Chondrocyte (in vitro differentiated cells): ENCODE data around the gene DNAJB5. TPM values are rescaled to one million over a fixed set of nuclear protein-coding genes. Genes with fewer than 3 reads are reported as not detected.

Source experiments
- DNase-seq: peaks from one replicate; pipeline ENCODE4 v3.0.0; 2021; ENCODE audit warnings: mixed read lengths, low spot score
- H3K27ac Mint-ChIP-seq: one replicate; pipeline ENCODE4 v1.8.0; 2021; ENCODE audit warnings: mild to moderate bottlenecking, moderate library complexity, mixed read lengths; ENCODE audit not compliant: unreplicated experiment
- H3K27me3 Mint-ChIP-seq: 2 replicates; pipeline ENCODE4 v1.8.0; 2021; ENCODE audit warnings: low read depth, mixed read lengths
- H3K36me3 Mint-ChIP-seq: 2 replicates; pipeline ENCODE4 v1.8.0; 2021; ENCODE audit warnings: low read depth, mixed read lengths
- H3K4me1 Mint-ChIP-seq: 2 replicates; pipeline ENCODE4 v1.8.0; 2021; ENCODE audit warnings: low read depth, mild to moderate bottlenecking, mixed read lengths
- H3K4me3 Mint-ChIP-seq: one replicate; pipeline ENCODE4 v1.8.0; 2021; ENCODE audit warnings: mild to moderate bottlenecking, moderate library complexity, mixed read lengths; ENCODE audit not compliant: unreplicated experiment
- H3K9me3 Mint-ChIP-seq: 2 replicates; pipeline ENCODE4 v1.8.0; 2021; ENCODE audit warnings: low read depth, mixed read lengths
- CTCF ChIP-seq: fragments of 200-600 bp; sonication (generic); IDR thresholded peaks from 2 replicates; pipeline ENCODE4 v1.5.0; 2021; ENCODE audit warnings: antibody characterized with exemption, mild to moderate bottlenecking, moderate library complexity
- total RNA-seq: library from RNA; stranded (reverse); gene quantifications from 3 replicates; pipeline ENCODE4 v1.2.1, GENCODE V29; 2021

Gene DNAJB5
- total RNA-seq, 1 donor from 2014 or later: 15.2 TPM

GRCh38 chr9:34957492-34958410 lies 31.8 kb upstream of the DNAJB5 start, which contains the start of gene PHF24:
TSS of gene PHF24 (plus strand) at chr9:34958285. CDS start at chr9:34971299, 13,014 bp downstream.
- no peaks in the 10 kb centered on the region for H3K4me1 Mint-ChIP-seq
- H3K9me3 Mint-ChIP-seq: no peaks in the 10 kb centered on the region
- peaks cover 65% of the 10 kb centered on the region for H3K27me3 Mint-ChIP-seq
- TF ChIP-seq CTCF: peak; percentile 44
- H3K27ac Mint-ChIP-seq: no peak within 1 kb of the TSS
- H3K4me3 Mint-ChIP-seq: peak within 1 kb of the TSS; percentile 51
- no peaks in the 10 kb centered on the region for H3K36me3 Mint-ChIP-seq
- no peak for DNase-seq

GRCh38 chr9:34958411-34958982 lies 31.0 kb upstream of the DNAJB5 start:
- no peak for DNase-seq
- H3K36me3 Mint-ChIP-seq: no peaks in the 10 kb centered on the region
- H3K9me3 Mint-ChIP-seq: no peaks in the 10 kb centered on the region
- H3K4me1 Mint-ChIP-seq: no peaks in the 10 kb centered on the region
- H3K27me3 Mint-ChIP-seq: peaks cover 67% of the 10 kb centered on the region
- peak overlapping the region; percentile 48 for H3K4me3 Mint-ChIP-seq
- no peak for TF ChIP-seq CTCF
- H3K27ac Mint-ChIP-seq: no peak overlapping the region

GRCh38 chr9:34959461-34959860 lies 30.1 kb upstream of the DNAJB5 start:
- Mint-ChIP-seq H3K4me1 (no peaks in the 10 kb centered on the region), H3K27me3 (peaks cover 71% of the 10 kb centered on the region), H3K9me3 (no peaks in the 10 kb centered on the region), H3K4me3 (no peak overlapping the region), H3K36me3 (no peaks in the 10 kb centered on the region), H3K27ac (no peak overlapping the region)
- TF ChIP-seq CTCF: no peak
- no peak for DNase-seq

- no peak overlapping the region for H3K4me3 Mint-ChIP-seq
- no peaks in the 10 kb centered on the region for H3K9me3 Mint-ChIP-seq
- H3K27ac Mint-ChIP-seq: no peak overlapping the region
- no peaks in the 10 kb centered on the region for H3K4me1 Mint-ChIP-seq
- no peaks in the 10 kb centered on the region for H3K36me3 Mint-ChIP-seq
- no peak for DNase-seq
- H3K27me3 Mint-ChIP-seq: peaks cover 72% of the 10 kb centered on the region
- no peak for TF ChIP-seq CTCF
These were observed 27.7 kb upstream of the DNAJB5 start for GRCh38 chr9:34961574-34962490.

- Mint-ChIP-seq H3K36me3 (no peaks in the 10 kb centered on the region), H3K4me3 (no peak overlapping the region)
- no peak for TF ChIP-seq CTCF
These were observed 27.0 kb upstream of the DNAJB5 start for GRCh38 chr9:34962546-34962945.

More at GRCh38 chr9:34962546-34962945, 27.0 kb upstream of the DNAJB5 start:
- Mint-ChIP-seq H3K4me1 (no peaks in the 10 kb centered on the region), H3K9me3 (no peaks in the 10 kb centered on the region), H3K27ac (no peak overlapping the region), H3K27me3 (peaks cover 74% of the 10 kb centered on the region)
- no peak for DNase-seq
